Endothelial cell of umbilical vein (primary cell): ENCODE results near the gene CALD1. TPM values are rescaled to one million over a fixed set of nuclear protein-coding genes. Genes with fewer than 3 reads are reported as not detected.

Experiments
- BruUV-seq: library from RNA; stranded (reverse); fragments of 400-500 nt; replicated peaks from 2 replicates; lab custom pipeline; 2021; lab: Mats Ljungman, UMichigan
- CTCF ChIA-PET: fragments of 300-600, 350-600 bp; sonication (Branson Sonifier 250); formaldehyde crosslinking; loops from one replicate; lab custom pipeline; 2021; ENCODE audit warnings: antibody characterized with exemption, inconsistent platforms; lab: Charles Lee
- POLR2A ChIA-PET: fragments of 300-600, 350-600 bp; sonication (Branson Sonifier 250); formaldehyde crosslinking; loops from one replicate; lab custom pipeline; 2021; ENCODE audit warnings: antibody characterized with exemption, inconsistent platforms; lab: Charles Lee
- DNase-seq: peaks from one replicate; pipeline ENCODE4 v3.0.0-alpha.2; 2011; ENCODE audit warnings: low read depth, low spot score
- FAIRE-seq: peaks from 2 replicates; lab custom pipeline; 2011; peaks lifted over from hg19 to GRCh38; lab: Jason Lieb, UNC
- H2AFZ ChIP-seq: 2 replicates; pipeline ENCODE4 v1.6.0; 2012; ENCODE audit warnings: low read depth, low read length, control low read depth, inconsistent platforms
- H3K27ac ChIP-seq: 2 replicates; pipeline ENCODE4 v1.5.1; 2011; ENCODE audit warnings: low read depth, mild to moderate bottlenecking, control low read depth, low read length, moderate library complexity; ENCODE audit not compliant: insufficient read depth
- H3K27me3 ChIP-seq, 2 experiments: 2 replicates each; pipeline versions ENCODE4 v1.6.0 to v1.6.1; 2011; ENCODE audit warnings: low read length in 2 of 2, mixed read lengths in 1 of 2; ENCODE audit not compliant: control insufficient read depth in 2 of 2, insufficient read depth in 2 of 2
- H3K36me3 ChIP-seq, 2 experiments: 2 replicates in 1 of 2; 3 replicates in 1 of 2; pipeline ENCODE4 v1.5.1; 2011; ENCODE audit warnings: low read length in 2 of 2, mild to moderate bottlenecking in 1 of 2, moderate library complexity in 1 of 2; ENCODE audit not compliant: control insufficient read depth in 2 of 2, insufficient read depth in 2 of 2; ENCODE audit errors: extremely low read depth in 1 of 2
- H3K4me1 ChIP-seq: 3 replicates; pipeline ENCODE4 v1.5.1; 2011; ENCODE audit warnings: mild to moderate bottlenecking, low read length; ENCODE audit not compliant: control insufficient read depth, insufficient read depth; ENCODE audit errors: extremely low read depth
- H3K4me2 ChIP-seq: 2 replicates; pipeline ENCODE4 v1.6.1; 2011; ENCODE audit warnings: low read length, control low read depth, mixed read lengths; ENCODE audit not compliant: insufficient read depth
- H3K4me3 ChIP-seq, 3 experiments: fragments of 200-600 bp in 1 of 3; sonication (generic), shearing (Covaris generic) in 1 of 3; replicated peaks in 1 of 3; 2 replicates each; pipeline ENCODE4 v1.5.1; 2011 to 2016; ENCODE audit warnings: control low read depth in 3 of 3, low read length in 3 of 3, mild to moderate bottlenecking in 2 of 3, inconsistent platforms in 1 of 3, low read depth in 1 of 3, moderate library complexity in 1 of 3; ENCODE audit not compliant: insufficient read depth in 1 of 3
- H3K79me2 ChIP-seq: 2 replicates; pipeline ENCODE4 v1.6.0; 2012; ENCODE audit warnings: low read length, inconsistent platforms; ENCODE audit not compliant: control insufficient read depth, insufficient read depth
- H3K9ac ChIP-seq: replicated peaks from 2 replicates; pipeline ENCODE3; 2011; ENCODE audit warnings: low read length, control low read depth; ENCODE audit not compliant: insufficient read depth; ENCODE audit errors: extremely low read depth
- H3K9me1 ChIP-seq: replicated peaks from 3 replicates; pipeline ENCODE4 v1.6.0; 2011; ENCODE audit warnings: mild to moderate bottlenecking, low read length; ENCODE audit not compliant: control insufficient read depth, insufficient read depth; ENCODE audit errors: extremely low read depth
- H3K9me3 ChIP-seq: replicated peaks from 2 replicates; pipeline ENCODE4 v1.5.1; 2012; ENCODE audit warnings: low read length, inconsistent platforms; ENCODE audit not compliant: control insufficient read depth, insufficient read depth
- H4K20me1 ChIP-seq: replicated peaks from 2 replicates; pipeline ENCODE3; 2011; ENCODE audit warnings: mild to moderate bottlenecking, low read length; ENCODE audit not compliant: control insufficient read depth, insufficient read depth; ENCODE audit errors: extremely low read depth
- EZH2 ChIP-seq: IDR thresholded peaks from 2 replicates; pipeline ENCODE4 v1.6.1; 2012; ENCODE audit warnings: borderline replicate concordance, low read depth, mild to moderate bottlenecking, moderate library complexity, low read length, inconsistent platforms; ENCODE audit not compliant: severe bottlenecking
- FOS ChIP-seq: IDR thresholded peaks from 2 replicates; pipeline ENCODE4 v1.6.1; 2011; ENCODE audit warnings: mild to moderate bottlenecking, low read length, moderate library complexity, borderline replicate concordance; ENCODE audit not compliant: insufficient read depth
- GATA2 ChIP-seq: IDR thresholded peaks from 2 replicates; pipeline ENCODE4 v1.7.0; 2011; ENCODE audit warnings: low read depth, mild to moderate bottlenecking, moderate library complexity, mixed read lengths, low read length; ENCODE audit not compliant: insufficient read length, insufficient read depth
- JUN ChIP-seq: IDR thresholded peaks from 2 replicates; pipeline ENCODE4 v1.6.1; 2011; ENCODE audit warnings: borderline replicate concordance, low read depth; ENCODE audit not compliant: insufficient read length, insufficient read depth
- MAX ChIP-seq: IDR thresholded peaks from 2 replicates; pipeline ENCODE4 v1.6.1; 2011; ENCODE audit not compliant: insufficient read depth, insufficient read length
- MYC ChIP-seq: IDR thresholded peaks from one replicate; pipeline ENCODE4 v1.6.1; 2011; ENCODE audit warnings: mild to moderate bottlenecking, low read depth, low read length
- POLR2A ChIP-seq: IDR thresholded peaks from 2 replicates; pipeline ENCODE4 v1.6.1; 2012; ENCODE audit warnings: low read depth, mild to moderate bottlenecking, control low read depth, low read length
- POLR2AphosphoS5 ChIP-seq: IDR thresholded peaks from 2 replicates; pipeline ENCODE4 v1.6.1; 2012; ENCODE audit warnings: low read depth, mild to moderate bottlenecking, control low read depth, low read length, moderate library complexity; ENCODE audit not compliant: insufficient read depth
- dilution Hi-C: fragments of 300-500 bp; cut with MboI; formaldehyde crosslinking; loops from one replicate; pipeline ENCODE4 v1.15.0; 2019; ENCODE audit warnings: low sequenced_read_pairs; ENCODE audit not compliant: extremely low pct_ligation_motif_present
- intact Hi-C: fragments of 100-400 bp; cut with micrococcal nuclease; formaldehyde crosslinking; loops from one replicate; pipeline ENCODE4 v1.10.0; 2022
- polyA plus RNA-seq, 4 experiments: library from polyadenylated mRNA; depleted of rRNA in 3 of 4; stranded (reverse) in 3 of 4; unstranded in 1 of 4; fragments of >200 nt; gene quantifications; 2 replicates each; pipeline versions ENCODE4 v1.2.1 to v1.2.3, GENCODE V29; 2011 to 2012; ENCODE audit warnings: missing spikeins in 1 of 4
- total RNA-seq: library from RNA; stranded (reverse); gene quantifications from 2 replicates; pipeline ENCODE4 v1.2.3, GENCODE V29; 2021
- TF ChIP-seq, protein P1 (sequence below), 2 donors: IDR thresholded peaks; 1 replicate in 1 of 2; 2 replicates in 1 of 2; pipeline ENCODE4 v1.5.1; 2011; ENCODE audit warnings: low read length in 2 of 2, mild to moderate bottlenecking in 2 of 2, moderate library complexity in 2 of 2, control low read depth in 1 of 2, inconsistent platforms in 1 of 2, low read depth in 1 of 2; ENCODE audit not compliant: insufficient read depth in 1 of 2; ENCODE audit errors: extremely low read depth in 1 of 2

Gene CALD1
- total and polyA plus RNA-seq, 2 donors (not counting 3 experiments of a cell fraction or from before 2014, with no cell fraction given), result 136 to 307 TPM

GRCh38 chr7:134879815-134880475, 100.5 kb downstream of the CALD1 start:
- FAIRE-seq, result no peak
- Histone ChIP-seq H3K4me3 (no peak overlapping the region), H3K36me3 (peaks cover 0 to 6% of the 10 kb centered on the region in 2 experiments), H3K79me2 (peaks cover 25% of the 10 kb centered on the region), H3K4me1 (no peaks in the 10 kb centered on the region), H3K9me1 (no peaks in the 10 kb centered on the region), H3K27ac (no peak overlapping the region), H3K9ac (no peak overlapping the region), H3K9me3 (no peaks in the 10 kb centered on the region), H4K20me1 (no peaks in the 10 kb centered on the region), H2AFZ (no peak overlapping the region), H3K27me3 (no peaks in the 10 kb centered on the region), H3K4me2 (no peak overlapping the region)
- POLR2A ChIA-PET, result no interaction called here
- no peak for DNase-seq
- intact Hi-C loops (no loop called here), dilution Hi-C loops (no loop called here)
- no TSS peak for BruUV-seq
- TF ChIP-seq JUN (no peak), POLR2A (no peak), EZH2 (no peak), POLR2AphosphoS5 (no peak), FOS (no peak), GATA2 (no peak), MYC (no peak), MAX (no peak)
- TF ChIP-seq, protein P1, sequence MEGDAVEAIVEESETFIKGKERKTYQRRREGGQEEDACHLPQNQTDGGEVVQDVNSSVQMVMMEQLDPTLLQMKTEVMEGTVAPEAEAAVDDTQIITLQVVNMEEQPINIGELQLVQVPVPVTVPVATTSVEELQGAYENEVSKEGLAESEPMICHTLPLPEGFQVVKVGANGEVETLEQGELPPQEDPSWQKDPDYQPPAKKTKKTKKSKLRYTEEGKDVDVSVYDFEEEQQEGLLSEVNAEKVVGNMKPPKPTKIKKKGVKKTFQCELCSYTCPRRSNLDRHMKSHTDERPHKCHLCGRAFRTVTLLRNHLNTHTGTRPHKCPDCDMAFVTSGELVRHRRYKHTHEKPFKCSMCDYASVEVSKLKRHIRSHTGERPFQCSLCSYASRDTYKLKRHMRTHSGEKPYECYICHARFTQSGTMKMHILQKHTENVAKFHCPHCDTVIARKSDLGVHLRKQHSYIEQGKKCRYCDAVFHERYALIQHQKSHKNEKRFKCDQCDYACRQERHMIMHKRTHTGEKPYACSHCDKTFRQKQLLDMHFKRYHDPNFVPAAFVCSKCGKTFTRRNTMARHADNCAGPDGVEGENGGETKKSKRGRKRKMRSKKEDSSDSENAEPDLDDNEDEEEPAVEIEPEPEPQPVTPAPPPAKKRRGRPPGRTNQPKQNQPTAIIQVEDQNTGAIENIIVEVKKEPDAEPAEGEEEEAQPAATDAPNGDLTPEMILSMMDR (IDR thresholded peaks at IDR 0.05; ENCODE audit: extremely low read depth in 1 of 2, insufficient read depth in 1 of 2, low read depth in 1 of 2, low read length in 2 of 2), result no peak
- CTCF ChIA-PET, result no interaction called here
